HUDEP-2 (cell line): ENCODE results near the gene COQ10A.

Source experiments
- DNase-seq, 76 experiments: peaks; one replicate each; lab custom pipeline; 2025; ENCODE audit not compliant: unreplicated experiment in 76 of 76; lab: John Stamatoyannopoulos, UW

The COQ10A gene

DNA sequence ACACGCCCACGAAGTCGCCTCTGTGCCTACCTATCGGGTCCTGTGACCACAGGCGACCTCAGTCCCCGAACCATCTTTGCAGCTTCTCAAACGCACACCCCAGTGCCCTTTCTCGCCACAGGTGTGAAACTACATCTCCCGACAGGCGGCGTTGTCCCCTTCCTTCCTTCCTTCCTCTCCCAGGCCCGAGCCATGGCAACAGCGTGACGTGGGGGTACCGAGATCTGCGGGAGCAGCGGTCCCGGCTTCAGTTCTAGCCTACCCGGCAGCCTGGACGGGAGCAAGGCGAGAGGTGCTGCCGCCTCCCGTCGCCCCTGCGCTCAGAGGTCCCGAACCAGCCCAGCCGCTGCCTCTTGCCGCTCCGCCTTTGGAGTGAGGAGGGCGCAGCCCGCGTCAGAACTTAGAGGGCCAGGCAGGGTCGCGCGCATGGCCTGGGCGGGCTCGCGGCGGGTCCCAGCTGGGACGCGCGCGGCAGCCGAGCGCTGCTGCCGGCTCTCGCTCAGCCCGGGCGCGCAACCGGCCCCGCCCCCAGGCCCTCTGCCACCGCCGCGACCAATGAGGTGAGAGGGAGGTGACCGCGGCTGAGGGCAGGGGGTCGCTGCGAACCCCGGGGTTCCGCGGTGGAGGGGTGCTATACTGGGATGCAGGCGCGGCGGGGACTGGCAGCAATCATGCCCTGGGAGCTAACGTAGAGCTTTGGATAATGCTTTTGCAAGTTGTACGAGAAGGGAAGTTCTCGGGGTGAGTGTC, at the start of gene COQ10A:
Gene COQ10A, plus strand, starts transcription at position 250 of the 750 bp plus-strand sequence. Its CDS starts 177 bp downstream, at position 427.
- peak in 72 of 76 experiments; percentile 18 to 89 (median 69) for DNase-seq

DNA sequence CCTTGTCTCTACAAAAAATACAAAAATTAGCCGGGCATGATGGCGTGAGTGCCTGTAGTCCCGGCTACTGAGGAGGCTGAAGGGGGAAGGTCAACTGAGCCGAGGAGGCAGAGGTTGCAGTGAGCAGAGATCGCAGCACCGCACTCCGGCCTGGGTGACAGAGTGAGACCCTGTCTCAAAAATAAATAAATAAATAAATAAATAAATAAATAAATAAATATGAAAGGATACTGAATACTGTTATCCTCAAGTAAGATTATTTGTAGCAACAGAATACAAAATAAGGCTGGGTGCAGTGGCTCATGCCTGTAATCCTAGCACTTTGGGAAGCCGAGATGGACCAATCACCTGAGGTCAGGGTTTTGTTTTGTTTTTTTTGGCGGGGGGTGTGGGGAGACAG, 46.9 kb upstream of the COQ10A start:
- DNase-seq: no peak

- peak in 10 of 76 experiments; percentile 8 to 41 (median 18) for DNase-seq
These were observed 46.0 kb upstream of the COQ10A start for GRCh38 chr12:56220611-56221231.

DNA sequence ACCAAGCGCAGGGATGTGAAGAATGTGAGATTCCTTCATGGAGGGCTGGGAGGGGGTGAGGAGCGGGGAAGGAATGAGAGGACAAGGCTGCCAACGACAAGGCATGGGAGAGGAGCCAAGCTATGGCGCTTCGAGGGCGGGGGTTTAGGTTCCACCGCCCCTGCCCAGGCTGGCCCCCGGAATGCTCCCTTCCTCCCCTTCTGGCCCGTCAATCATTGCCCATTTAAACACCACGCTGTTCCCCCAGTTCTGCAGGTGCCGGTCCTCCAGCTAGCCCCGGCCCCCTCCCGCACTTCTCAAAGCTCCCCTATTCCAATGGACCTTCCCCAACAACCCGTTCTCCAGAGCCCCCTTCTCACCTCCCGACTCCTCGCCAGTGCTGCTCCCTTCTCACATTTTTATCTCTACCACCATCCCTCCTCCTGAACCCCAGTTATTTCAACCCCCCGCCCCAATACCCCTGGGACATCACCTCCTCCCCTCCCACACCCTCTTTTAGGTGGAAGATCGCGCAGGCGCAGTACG, 45.4 kb upstream of the COQ10A start:
- peak in 9 of 76 experiments; percentile 8 to 42 (median 18) for DNase-seq

GRCh38 chr12:56221757-56222530, 44.8 kb upstream of the COQ10A start, which contains the start of gene RNF41:
Gene RNF41, minus strand, starts transcription at chr12:56221922. Its CDS starts 7,875 bp downstream, at chr12:56214047.
- peak in 75 of 76 experiments; percentile 57 to 96 (median 88) for DNase-seq

- peak in 3 of 76 experiments; percentile 8 to 45 (median 22) for DNase-seq
These were observed 44.2 kb upstream of the COQ10A start for GRCh38 chr12:56222531-56222895.

GRCh38 chr12:56223571-56224101, 43.1 kb upstream of the COQ10A start:
- DNase-seq: peak in 1 of 76 experiments; percentile 64

DNA sequence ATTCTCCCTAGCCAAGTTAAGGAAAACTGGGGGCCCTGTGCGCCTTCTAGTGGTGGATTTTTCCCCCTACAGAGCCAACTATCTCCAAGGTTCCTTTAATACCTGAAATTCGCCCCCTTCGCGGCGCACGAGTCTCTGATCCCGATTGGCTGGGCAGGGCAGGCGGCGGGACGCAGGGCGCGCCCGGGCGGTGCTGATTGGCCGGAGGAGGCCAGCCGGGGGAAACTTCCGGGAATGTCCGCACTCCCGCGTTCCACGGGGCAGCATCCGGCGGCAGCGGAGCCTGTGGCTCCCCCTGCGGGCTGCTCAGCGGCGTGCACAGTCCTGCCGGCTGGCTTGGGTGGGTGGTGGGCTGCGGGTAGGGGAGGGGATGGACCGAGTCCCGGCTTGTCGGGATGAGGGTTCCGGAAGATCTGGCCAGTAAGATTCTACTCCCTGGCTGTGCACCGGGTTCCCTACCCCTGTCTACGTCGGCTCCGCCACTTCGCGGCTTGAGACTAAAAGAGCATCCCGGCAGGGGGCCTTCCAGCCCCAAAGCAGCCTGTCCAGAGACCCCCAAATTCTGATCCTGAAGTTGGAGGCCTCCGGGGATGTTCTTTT, 42.5 kb upstream of the COQ10A start, which contains the start of gene NABP2:
Gene NABP2, plus strand, starts transcription at position 241 of the 600 bp plus-strand sequence. CDS start 515 bp downstream, outside the sequence.
- peak in 75 of 76 experiments; percentile 35 to 97 (median 94) for DNase-seq

DNA sequence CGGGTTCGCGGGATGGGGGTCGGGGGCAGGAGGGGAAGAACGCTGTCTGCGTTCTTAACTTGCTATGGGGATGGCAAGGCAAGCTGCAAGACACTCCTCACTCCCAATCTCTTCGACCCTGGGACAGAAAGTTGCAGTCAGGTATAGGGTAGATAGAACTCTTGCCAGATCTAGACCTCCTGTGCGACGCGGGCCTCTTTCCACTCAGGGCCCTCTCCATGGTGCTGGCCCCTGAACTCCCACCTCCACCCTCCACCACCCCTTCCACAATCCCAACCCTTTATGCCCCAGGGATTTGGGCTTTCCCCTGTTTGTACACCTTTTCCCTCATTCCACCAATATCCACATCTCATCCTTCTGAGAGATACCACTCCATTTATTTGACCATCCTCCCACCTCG, 41.8 kb upstream of the COQ10A start:
- no peak for DNase-seq

DNA sequence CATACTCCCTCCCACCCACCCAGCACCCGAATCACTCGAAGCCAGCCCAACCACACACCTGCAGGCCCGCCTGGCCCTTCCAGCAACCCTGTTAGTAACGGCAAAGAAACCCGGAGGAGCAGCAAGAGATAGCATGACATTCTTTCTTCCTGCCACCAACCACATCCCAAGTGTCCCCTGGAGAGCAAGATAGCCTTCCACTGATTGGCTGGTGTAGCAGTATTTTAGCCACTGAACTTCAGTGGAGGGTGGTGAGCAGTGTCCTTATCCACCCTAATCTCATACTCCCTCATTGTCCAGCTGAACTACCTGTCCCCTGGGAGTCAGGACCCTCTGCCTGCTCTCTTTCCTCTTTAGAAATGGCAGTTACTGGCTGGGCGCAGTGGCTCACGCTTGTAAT, 37.7 kb upstream of the COQ10A start:
- no peak for DNase-seq

GRCh38 chr12:56229916-56230431, 36.8 kb upstream of the COQ10A start, which contains the start of gene SLC39A5:
Gene SLC39A5, plus strand, starts transcription at chr12:56230051. Its CDS starts 1,224 bp downstream, at chr12:56231275.
- DNase-seq: no peak

- no peak for DNase-seq
These were observed 36.1 kb upstream of the COQ10A start for GRCh38 chr12:56230432-56231183.

- DNase-seq: no peak
These were observed 35.6 kb upstream of the COQ10A start for GRCh38 chr12:56231184-56231582.

- DNase-seq: no peak
These were observed 31.9 kb upstream of the COQ10A start for GRCh38 chr12:56234746-56235436.

DNA sequence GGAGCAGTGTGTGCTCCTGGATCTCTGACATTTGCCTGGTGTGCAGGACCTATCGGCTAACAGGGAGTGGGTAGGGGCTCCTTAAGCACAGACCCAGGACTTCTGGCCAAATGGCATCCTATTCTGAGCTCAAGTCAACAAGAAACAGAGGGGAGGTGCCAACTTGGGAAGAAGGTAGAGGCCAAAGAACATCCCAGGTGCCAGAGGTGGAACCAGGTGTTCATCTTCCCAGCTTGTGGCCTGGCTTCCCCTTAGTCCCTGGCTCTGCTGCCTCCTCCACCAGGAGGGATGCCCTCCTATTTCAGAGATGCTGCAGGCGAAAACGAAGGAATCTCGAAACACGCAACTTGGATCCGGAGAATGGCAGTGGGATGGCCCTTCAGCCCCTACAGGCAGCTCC, 30.7 kb upstream of the COQ10A start:
- no peak for DNase-seq

DNA sequence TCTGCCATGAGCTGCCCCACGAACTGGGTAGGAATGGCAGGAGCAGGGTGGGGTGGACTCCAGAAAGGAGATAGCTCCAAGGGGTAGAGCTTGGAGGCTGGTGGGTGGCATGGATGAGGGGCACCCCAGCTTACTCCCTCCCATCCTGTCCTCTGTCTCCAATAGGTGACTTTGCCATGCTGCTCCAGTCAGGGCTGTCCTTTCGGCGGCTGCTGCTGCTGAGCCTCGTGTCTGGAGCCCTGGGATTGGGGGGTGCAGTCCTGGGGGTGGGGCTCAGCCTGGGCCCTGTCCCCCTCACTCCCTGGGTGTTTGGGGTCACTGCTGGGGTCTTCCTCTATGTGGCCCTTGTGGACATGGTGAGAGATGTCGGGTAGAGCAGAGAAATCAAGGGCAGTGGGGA, 29.8 kb upstream of the COQ10A start:
- DNase-seq: no peak

- DNase-seq: no peak
These were observed 29.2 kb upstream of the COQ10A start for GRCh38 chr12:56237552-56237951.
